ENCODE results near the gene ZNF586. TPM values are rescaled to one million over a fixed set of nuclear protein-coding genes. Genes with fewer than 3 reads are reported as not detected.
"Not testable (repeated sequence)": the region's sequence is repeated elsewhere in the genome, so short reads cannot be mapped to it uniquely, and the experiment has no call there.

The ZNF586 gene
- total RNA-seq, 2 experiments from 2014 or later: 11.5 to 11.7 TPM

- H3K9me3 Mint-ChIP-seq: peaks cover 63% of the 10 kb centered on the region
- POLR2A ChIA-PET: interaction anchor here (1.6 kb wide), 1 partner anchor 10 kb away, joined by 4 read pairs; the partner anchor contains the start of gene ZNF586
- peaks cover 87% of the 10 kb centered on the region for H3K36me3 Mint-ChIP-seq
- H3K4me3 Mint-ChIP-seq: no peak overlapping the region
- intact Hi-C loops (cut with micrococcal nuclease): no loop called here
- no peak overlapping the region for H3K27ac Mint-ChIP-seq
- H3K4me1 Mint-ChIP-seq (ENCODE audit: low read depth): no peaks in the 10 kb centered on the region
- no peak for DNase-seq
- CTCF ChIA-PET: no interaction called here
- no peaks in the 10 kb centered on the region for H3K27me3 Mint-ChIP-seq
Measured at GRCh38 chr19:57759096-57759495, 10.4 kb upstream of the ZNF586 start.

- POLR2A ChIA-PET: interaction anchor here (0.6 kb wide), 1 partner anchor 16 kb away, joined by 4 read pairs; no protein-coding TSS in a partner anchor
Measured at GRCh38 chr19:57771417-57771816, 1.9 kb downstream of the ZNF586 start.

GRCh38 chr19:57773488-57773887 is 4.0 kb downstream of the ZNF586 start:
- H3K9me3 Mint-ChIP-seq: peaks cover 58% of the 10 kb centered on the region
- H3K27me3 Mint-ChIP-seq: no peaks in the 10 kb centered on the region
- DNase-seq: peak; percentile 16
- ChIA-PET CTCF (no interaction called here), POLR2A (no interaction called here)
- peaks cover 79% of the 10 kb centered on the region for H3K36me3 Mint-ChIP-seq
- H3K4me1 Mint-ChIP-seq (ENCODE audit: low read depth): peaks cover 30% of the 10 kb centered on the region
- peak overlapping the region; percentile 42 for H3K27ac Mint-ChIP-seq
- intact Hi-C loops (cut with micrococcal nuclease): no loop called here
- H3K4me3 Mint-ChIP-seq: no peak overlapping the region

More at GRCh38 chr19:57771417-57771816, 1.9 kb downstream of the ZNF586 start:
- H3K27me3 Mint-ChIP-seq: no peaks in the 10 kb centered on the region
- H3K9me3 Mint-ChIP-seq: peaks cover 50% of the 10 kb centered on the region
- intact Hi-C loops (cut with micrococcal nuclease): no loop called here
- peaks cover 30% of the 10 kb centered on the region for H3K4me1 Mint-ChIP-seq (ENCODE audit: low read depth)
- no peak overlapping the region for H3K4me3 Mint-ChIP-seq
- H3K36me3 Mint-ChIP-seq: peaks cover 68% of the 10 kb centered on the region
- CTCF ChIA-PET: no interaction called here
- DNase-seq: no peak
- H3K27ac Mint-ChIP-seq: no peak overlapping the region

- ChIA-PET POLR2A (no interaction called here), CTCF (no interaction called here)
- intact Hi-C loops (cut with micrococcal nuclease): no loop called here
- H3K4me1 Mint-ChIP-seq (ENCODE audit: low read depth): peaks cover 15% of the 10 kb centered on the region
- DNase-seq: no peak
- peaks cover 75% of the 10 kb centered on the region for H3K9me3 Mint-ChIP-seq
- H3K36me3 Mint-ChIP-seq: peaks cover 93% of the 10 kb centered on the region
- H3K27ac Mint-ChIP-seq: no peak overlapping the region
- H3K4me3 Mint-ChIP-seq: no peak overlapping the region
- no peaks in the 10 kb centered on the region for H3K27me3 Mint-ChIP-seq
Measured at GRCh38 chr19:57776764-57777296, 7.4 kb downstream of the ZNF586 start.

- H3K27ac Mint-ChIP-seq: no peak overlapping the region
- POLR2A ChIA-PET: no interaction called here
Measured at GRCh38 chr19:57778336-57778735, 8.9 kb downstream of the ZNF586 start.

GRCh38 chr19:57779220-57779845 is 9.9 kb downstream of the ZNF586 start:
- Mint-ChIP-seq H3K4me1 (ENCODE audit: low read depth) (peaks cover 4% of the 10 kb centered on the region), H3K4me3 (no peak overlapping the region), H3K9me3 (peaks cover 62% of the 10 kb centered on the region), H3K27ac (no peak overlapping the region), H3K27me3 (no peaks in the 10 kb centered on the region), H3K36me3 (peaks cover 82% of the 10 kb centered on the region)
- ChIA-PET CTCF (no interaction called here), POLR2A (no interaction called here)
- DNase-seq: no peak
- intact Hi-C loops (cut with micrococcal nuclease): no loop called here

More at GRCh38 chr19:57778336-57778735, 8.9 kb downstream of the ZNF586 start:
- Mint-ChIP-seq H3K36me3 (peaks cover 85% of the 10 kb centered on the region), H3K9me3 (peaks cover 67% of the 10 kb centered on the region), H3K27me3 (no peaks in the 10 kb centered on the region), H3K4me3 (no peak overlapping the region), H3K4me1 (ENCODE audit: low read depth) (peaks cover 9% of the 10 kb centered on the region)
- intact Hi-C loops (cut with micrococcal nuclease): no loop called here
- CTCF ChIA-PET: no interaction called here
- no peak for DNase-seq

- intact Hi-C loops (cut with micrococcal nuclease): no loop called here
- Mint-ChIP-seq H3K4me1 (ENCODE audit: low read depth) (no peaks in the 10 kb centered on the region), H3K4me3 (no peak overlapping the region), H3K27me3 (no peaks in the 10 kb centered on the region), H3K27ac (no peak overlapping the region), H3K9me3 (peaks cover 60% of the 10 kb centered on the region), H3K36me3 (peaks cover 71% of the 10 kb centered on the region)
- DNase-seq: no peak
- ChIA-PET POLR2A (no interaction called here), CTCF (no interaction called here)
Measured at GRCh38 chr19:57786286-57786685, 16.8 kb downstream of the ZNF586 start.

- H3K36me3 Mint-ChIP-seq: peaks cover 71% of the 10 kb centered on the region
- intact Hi-C loops (cut with micrococcal nuclease): no loop called here
- H3K27ac Mint-ChIP-seq: no peak overlapping the region
- no peaks in the 10 kb centered on the region for H3K27me3 Mint-ChIP-seq
- H3K4me3 Mint-ChIP-seq: no peak overlapping the region
- DNase-seq: no peak
- H3K9me3 Mint-ChIP-seq: peaks cover 59% of the 10 kb centered on the region
- H3K4me1 Mint-ChIP-seq (ENCODE audit: low read depth): no peaks in the 10 kb centered on the region
- ChIA-PET POLR2A (interaction anchor here (0.7 kb wide), 1 partner anchor 15 kb away, joined by 4 read pairs; no protein-coding TSS in a partner anchor), CTCF (no interaction called here)
Measured at GRCh38 chr19:57786906-57787305, 17.4 kb downstream of the ZNF586 start.

- no peak for DNase-seq
- Mint-ChIP-seq H3K4me3 (no peak overlapping the region), H3K36me3 (peaks cover 72% of the 10 kb centered on the region), H3K9me3 (peaks cover 57% of the 10 kb centered on the region), H3K27me3 (no peaks in the 10 kb centered on the region), H3K4me1 (ENCODE audit: low read depth) (no peaks in the 10 kb centered on the region), H3K27ac (no peak overlapping the region)
- ChIA-PET POLR2A (no interaction called here), CTCF (no interaction called here)
- intact Hi-C loops (cut with micrococcal nuclease): no loop called here
Measured at GRCh38 chr19:57788114-57788692, 18.7 kb downstream of the ZNF586 start.

GRCh38 chr19:57789288-57789687 is 19.8 kb downstream of the ZNF586 start:
- Mint-ChIP-seq H3K4me1 (ENCODE audit: low read depth) (no peaks in the 10 kb centered on the region), H3K36me3 (peaks cover 74% of the 10 kb centered on the region), H3K4me3 (no peak overlapping the region), H3K27ac (no peak overlapping the region), H3K9me3 (peaks cover 57% of the 10 kb centered on the region), H3K27me3 (no peaks in the 10 kb centered on the region)
- no peak for DNase-seq
- ChIA-PET POLR2A (no interaction called here), CTCF (no interaction called here)
- intact Hi-C loops (cut with micrococcal nuclease): no loop called here

- H3K9me3 Mint-ChIP-seq; H3K27ac Mint-ChIP-seq; H3K4me3 Mint-ChIP-seq; intact Hi-C loops (cut with micrococcal nuclease); DNase-seq; H3K27me3 Mint-ChIP-seq; POLR2A ChIA-PET; H3K4me1 Mint-ChIP-seq (ENCODE audit: low read depth); CTCF ChIA-PET: not testable (repeated sequence)
- peaks cover 44% of the 10 kb centered on the region for H3K36me3 Mint-ChIP-seq
Measured at GRCh38 chr19:57796580-57796979, 27.1 kb downstream of the ZNF586 start.

- Mint-ChIP-seq H3K4me1 (ENCODE audit: low read depth) (peaks cover 7% of the 10 kb centered on the region), H3K27me3 (no peaks in the 10 kb centered on the region), H3K36me3 (peaks cover 28% of the 10 kb centered on the region), H3K9me3 (no peaks in the 10 kb centered on the region), H3K4me3 (no peak overlapping the region), H3K27ac (no peak overlapping the region)
- DNase-seq: no peak
- ChIA-PET CTCF (no interaction called here), POLR2A (interaction anchor here (0.6 kb wide), 1 partner anchor 81 kb away, joined by 3 read pairs; no protein-coding TSS in a partner anchor)
- intact Hi-C loops (cut with micrococcal nuclease): no loop called here
Measured at GRCh38 chr19:57800696-57801095, 31.2 kb downstream of the ZNF586 start.

GRCh38 chr19:57802269-57802668 is 32.8 kb downstream of the ZNF586 start:
- DNase-seq: no peak
- ChIA-PET POLR2A (no interaction called here), CTCF (no interaction called here)
- Mint-ChIP-seq H3K27ac (no peak overlapping the region), H3K36me3 (peaks cover 27% of the 10 kb centered on the region), H3K4me3 (no peak overlapping the region), H3K27me3 (no peaks in the 10 kb centered on the region), H3K9me3 (no peaks in the 10 kb centered on the region), H3K4me1 (ENCODE audit: low read depth) (peaks cover 7% of the 10 kb centered on the region)
- intact Hi-C loops (cut with micrococcal nuclease): no loop called here

All from activated CD4-positive, alpha-beta memory T cell treated with anti-CD3 and anti-CD28 coated beads for 36 hours (primary cell).